PC-3 (cell line): ENCODE results near the gene RTN4RL2.

Source experiments
- EZH2 ChIP-seq: fragments of 300-600 bp; sonication (generic); IDR thresholded peaks from one replicate; pipeline ENCODE4 v1.6.1; 2017; ENCODE audit warnings: antibody characterized with exemption, mild to moderate bottlenecking, low read length; ENCODE audit not compliant: unreplicated experiment
- TF ChIP-seq, protein P1 (sequence below): fragments of 300-600 bp; sonication (generic); conservative IDR thresholded peaks from 2 replicates; pipeline ENCODE4 v1.5.1; 2017; ENCODE audit warnings: antibody characterized with exemption, low read depth, mild to moderate bottlenecking, low read length

DNA sequence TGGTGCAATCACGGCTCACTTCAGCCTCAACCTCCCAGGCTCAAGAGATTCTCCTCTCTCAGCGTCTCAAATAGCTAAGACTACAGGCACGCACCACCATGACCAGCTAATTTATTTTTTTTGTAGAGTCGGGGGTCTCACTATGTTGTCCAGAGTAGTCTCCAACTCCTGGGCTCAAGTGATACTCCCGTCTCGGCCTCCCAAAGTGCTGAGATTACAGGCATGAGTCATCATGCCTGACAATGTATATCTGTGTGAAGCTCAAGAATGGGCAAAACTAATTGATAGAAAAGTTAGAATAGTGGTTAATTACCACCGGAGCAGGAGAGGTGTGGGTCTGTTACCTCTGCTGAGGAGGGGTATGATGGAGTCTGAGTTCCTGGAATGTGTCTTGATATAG lies 24.3 kb upstream of the RTN4RL2 start:
- TF ChIP-seq EZH2 = no peak
- TF ChIP-seq, protein P1, sequence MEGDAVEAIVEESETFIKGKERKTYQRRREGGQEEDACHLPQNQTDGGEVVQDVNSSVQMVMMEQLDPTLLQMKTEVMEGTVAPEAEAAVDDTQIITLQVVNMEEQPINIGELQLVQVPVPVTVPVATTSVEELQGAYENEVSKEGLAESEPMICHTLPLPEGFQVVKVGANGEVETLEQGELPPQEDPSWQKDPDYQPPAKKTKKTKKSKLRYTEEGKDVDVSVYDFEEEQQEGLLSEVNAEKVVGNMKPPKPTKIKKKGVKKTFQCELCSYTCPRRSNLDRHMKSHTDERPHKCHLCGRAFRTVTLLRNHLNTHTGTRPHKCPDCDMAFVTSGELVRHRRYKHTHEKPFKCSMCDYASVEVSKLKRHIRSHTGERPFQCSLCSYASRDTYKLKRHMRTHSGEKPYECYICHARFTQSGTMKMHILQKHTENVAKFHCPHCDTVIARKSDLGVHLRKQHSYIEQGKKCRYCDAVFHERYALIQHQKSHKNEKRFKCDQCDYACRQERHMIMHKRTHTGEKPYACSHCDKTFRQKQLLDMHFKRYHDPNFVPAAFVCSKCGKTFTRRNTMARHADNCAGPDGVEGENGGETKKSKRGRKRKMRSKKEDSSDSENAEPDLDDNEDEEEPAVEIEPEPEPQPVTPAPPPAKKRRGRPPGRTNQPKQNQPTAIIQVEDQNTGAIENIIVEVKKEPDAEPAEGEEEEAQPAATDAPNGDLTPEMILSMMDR = no peak
